Caco-2 (cell line): Measurements from ENCODE around the gene LDB3. TPM values are rescaled to one million over a fixed set of nuclear protein-coding genes. Genes with fewer than 3 reads are reported as not detected.

Experiments
- BruUV-seq: library from RNA; stranded (reverse); fragments of 400-500 nt; replicated peaks from 2 replicates; lab custom pipeline; 2021; lab: Mats Ljungman, UMichigan
- CTCF ChIA-PET: fragments of 300-600 bp; sonication (Branson Sonifier 250); formaldehyde crosslinking; loops from one replicate; lab custom pipeline; 2022; ENCODE audit warnings: antibody characterized with exemption; lab: Charles Lee
- POLR2A ChIA-PET: fragments of 300-600 bp; sonication (Branson Sonifier 250); formaldehyde crosslinking; loops from one replicate; lab custom pipeline; 2022; ENCODE audit warnings: antibody characterized with exemption; lab: Charles Lee
- DNase-seq, 2 experiments: peaks; one replicate each; pipeline versions ENCODE4 v3.0.0 to v3.0.0-alpha.2; 2020 to 2022
- H3K27me3 ChIP-seq: replicated peaks from 2 replicates; pipeline ENCODE4 v1.6.0; 2011; ENCODE audit warnings: low read length; ENCODE audit not compliant: control insufficient read depth, insufficient read depth
- H3K36me3 ChIP-seq: 2 replicates; pipeline ENCODE4 v1.5.1; 2011; ENCODE audit warnings: low read length; ENCODE audit not compliant: control insufficient read depth, insufficient read depth
- H3K4me1 ChIP-seq: fragments of 250-450 bp; sonication (Bioruptor Pico); 2 replicates; pipeline ENCODE4 v1.5.1; 2020; ENCODE audit warnings: mild to moderate bottlenecking
- H3K4me3 ChIP-seq: 2 replicates; pipeline ENCODE4 v1.5.1; 2011; ENCODE audit warnings: low read depth, mild to moderate bottlenecking, control low read depth, low read length
- H3K9me3 ChIP-seq: fragments of 250-450 bp; sonication (Bioruptor Pico); 2 replicates; pipeline ENCODE4 v1.5.1; 2020; ENCODE audit warnings: mild to moderate bottlenecking, moderate library complexity
- H3K27ac Mint-ChIP-seq: one replicate; pipeline ENCODE4 v1.8.0; 2022; ENCODE audit warnings: mixed read lengths; ENCODE audit not compliant: unreplicated experiment
- H3K27me3 Mint-ChIP-seq: one replicate; pipeline ENCODE4 v1.8.0; 2022; ENCODE audit warnings: mixed read lengths; ENCODE audit not compliant: insufficient read depth, unreplicated experiment
- H3K36me3 Mint-ChIP-seq: one replicate; pipeline ENCODE4 v1.8.0; 2022; ENCODE audit warnings: mild to moderate bottlenecking, mixed read lengths; ENCODE audit not compliant: insufficient read depth, unreplicated experiment
- H3K4me1 Mint-ChIP-seq: one replicate; pipeline ENCODE4 v1.8.0; 2022; ENCODE audit warnings: low read depth, mixed read lengths; ENCODE audit not compliant: unreplicated experiment
- H3K4me3 Mint-ChIP-seq: one replicate; pipeline ENCODE4 v1.8.0; 2022; ENCODE audit warnings: mild to moderate bottlenecking, moderate library complexity, mixed read lengths; ENCODE audit not compliant: unreplicated experiment
- H3K9me3 Mint-ChIP-seq: one replicate; pipeline ENCODE4 v1.8.0; 2022; ENCODE audit warnings: mixed read lengths; ENCODE audit not compliant: unreplicated experiment
- intact Hi-C: fragments of 100-400 bp; cut with micrococcal nuclease; formaldehyde crosslinking; loops from one replicate; pipeline ENCODE4 v1.10.0; 2022; ENCODE audit not compliant: unreplicated experiment
- total RNA-seq: library from RNA; stranded (reverse); gene quantifications from 2 replicates; pipeline ENCODE4 v1.2.3, GENCODE V29; 2022
- TF ChIP-seq, protein P1 (sequence below), 2 experiments: fragments of 200-600 bp in 1 of 2; IDR thresholded peaks; 1 replicate in 1 of 2; 2 replicates in 1 of 2; pipeline versions ENCODE4 v1.5.1 to v1.8.0; 2011 to 2022; ENCODE audit warnings: antibody characterized with exemption in 1 of 2, control low read depth in 1 of 2, inconsistent platforms in 1 of 2, low read depth in 1 of 2, low read length in 1 of 2, mild to moderate bottlenecking in 1 of 2, moderate library complexity in 1 of 2; ENCODE audit not compliant: insufficient read depth in 1 of 2, severe bottlenecking in 1 of 2, unreplicated experiment in 1 of 2

The LDB3 gene
- total RNA-seq, 1 experiment from 2014 or later: 0.09 TPM

DNA sequence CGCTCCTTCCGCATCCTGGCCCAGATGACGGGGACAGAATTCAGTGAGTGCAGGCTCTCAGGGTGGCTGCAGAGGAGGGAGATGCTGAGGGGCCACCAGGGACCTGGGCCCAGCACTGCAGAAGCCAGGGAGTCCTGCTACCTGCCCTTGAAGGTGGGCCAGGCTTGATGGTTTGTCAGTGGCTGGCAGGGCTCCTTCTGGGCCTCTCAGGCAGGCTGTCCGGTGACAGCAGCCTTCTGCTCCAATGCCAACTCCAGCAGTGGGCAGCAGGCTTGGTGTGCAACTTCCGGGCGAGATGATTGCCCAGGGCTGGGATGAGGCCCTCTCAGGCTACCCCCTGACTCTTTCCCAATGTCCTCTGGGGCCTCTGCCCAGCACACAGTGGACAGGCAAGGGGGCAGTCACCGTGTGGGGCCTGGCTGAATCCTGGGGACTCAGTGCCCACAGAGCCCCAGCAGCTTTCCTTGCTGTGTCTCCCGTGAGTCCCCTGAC is 23.8 kb downstream of the LDB3 start:
- no peaks in the 10 kb centered on the region for H3K36me3 ChIP-seq
- no peaks in the 10 kb centered on the region for H3K27me3 ChIP-seq
- Mint-ChIP-seq H3K4me1 (no peaks in the 10 kb centered on the region), H3K27me3 (peaks cover 2% of the 10 kb centered on the region), H3K4me3 (no peak overlapping the region), H3K9me3 (no peaks in the 10 kb centered on the region), H3K27ac (no peak overlapping the region), H3K36me3 (peaks cover 4% of the 10 kb centered on the region)
- no peak overlapping the region for H3K4me3 ChIP-seq
- H3K4me1 ChIP-seq: no peaks in the 10 kb centered on the region
- intact Hi-C loops: no loop called here
- no TSS peak for BruUV-seq
- POLR2A ChIA-PET: no interaction called here
- CTCF ChIA-PET: interaction anchor here (1.6 kb wide), 1 partner anchor 208 kb away, joined by 5 read pairs; no protein-coding TSS in a partner anchor
- TF ChIP-seq, protein P1, sequence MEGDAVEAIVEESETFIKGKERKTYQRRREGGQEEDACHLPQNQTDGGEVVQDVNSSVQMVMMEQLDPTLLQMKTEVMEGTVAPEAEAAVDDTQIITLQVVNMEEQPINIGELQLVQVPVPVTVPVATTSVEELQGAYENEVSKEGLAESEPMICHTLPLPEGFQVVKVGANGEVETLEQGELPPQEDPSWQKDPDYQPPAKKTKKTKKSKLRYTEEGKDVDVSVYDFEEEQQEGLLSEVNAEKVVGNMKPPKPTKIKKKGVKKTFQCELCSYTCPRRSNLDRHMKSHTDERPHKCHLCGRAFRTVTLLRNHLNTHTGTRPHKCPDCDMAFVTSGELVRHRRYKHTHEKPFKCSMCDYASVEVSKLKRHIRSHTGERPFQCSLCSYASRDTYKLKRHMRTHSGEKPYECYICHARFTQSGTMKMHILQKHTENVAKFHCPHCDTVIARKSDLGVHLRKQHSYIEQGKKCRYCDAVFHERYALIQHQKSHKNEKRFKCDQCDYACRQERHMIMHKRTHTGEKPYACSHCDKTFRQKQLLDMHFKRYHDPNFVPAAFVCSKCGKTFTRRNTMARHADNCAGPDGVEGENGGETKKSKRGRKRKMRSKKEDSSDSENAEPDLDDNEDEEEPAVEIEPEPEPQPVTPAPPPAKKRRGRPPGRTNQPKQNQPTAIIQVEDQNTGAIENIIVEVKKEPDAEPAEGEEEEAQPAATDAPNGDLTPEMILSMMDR (IDR thresholded peaks at IDR 0.05; ENCODE audit: insufficient read depth in 1 of 2, low read depth in 1 of 2, low read length in 1 of 2, severe bottlenecking in 1 of 2, unreplicated experiment in 1 of 2): no peak
- no peak for DNase-seq
- no peaks in the 10 kb centered on the region for H3K9me3 ChIP-seq

DNA sequence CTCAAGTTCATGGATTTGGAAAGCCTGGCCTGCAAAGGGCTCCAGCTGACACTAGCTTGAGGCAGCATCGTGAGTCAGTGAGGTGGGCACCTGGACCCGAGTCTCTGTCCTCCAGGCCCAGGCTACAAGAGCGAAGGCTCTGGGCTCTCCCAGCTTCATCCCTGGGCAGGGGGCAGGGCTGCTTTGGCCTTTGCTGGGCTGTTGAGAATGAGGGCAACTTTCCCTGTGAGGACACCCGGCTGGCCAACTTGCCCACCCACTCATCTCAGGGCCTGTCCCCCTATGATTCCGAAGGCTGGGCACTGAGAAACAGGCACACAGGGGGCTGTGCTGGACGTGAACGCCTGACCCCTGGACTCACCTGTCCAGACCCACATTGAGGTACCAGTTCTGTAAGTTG is 24.4 kb downstream of the LDB3 start:
- Mint-ChIP-seq H3K4me1 (no peaks in the 10 kb centered on the region), H3K36me3 (peaks cover 4% of the 10 kb centered on the region), H3K27me3 (peaks cover 2% of the 10 kb centered on the region), H3K9me3 (no peaks in the 10 kb centered on the region), H3K4me3 (no peak overlapping the region), H3K27ac (no peak overlapping the region)
- TF ChIP-seq, protein P1 (IDR thresholded peaks at IDR 0.05; ENCODE audit: insufficient read depth in 1 of 2, low read depth in 1 of 2, low read length in 1 of 2, severe bottlenecking in 1 of 2, unreplicated experiment in 1 of 2): no peak
- DNase-seq: no peak
- CTCF ChIA-PET: interaction anchor here (1.6 kb wide), 1 partner anchor 207 kb away, joined by 5 read pairs; no protein-coding TSS in a partner anchor
- Histone ChIP-seq H3K27me3 (no peaks in the 10 kb centered on the region), H3K4me3 (no peak overlapping the region), H3K4me1 (no peaks in the 10 kb centered on the region), H3K9me3 (no peaks in the 10 kb centered on the region), H3K36me3 (no peaks in the 10 kb centered on the region)
- intact Hi-C loops: no loop called here
- POLR2A ChIA-PET: no interaction called here
- BruUV-seq: no TSS peak

DNA sequence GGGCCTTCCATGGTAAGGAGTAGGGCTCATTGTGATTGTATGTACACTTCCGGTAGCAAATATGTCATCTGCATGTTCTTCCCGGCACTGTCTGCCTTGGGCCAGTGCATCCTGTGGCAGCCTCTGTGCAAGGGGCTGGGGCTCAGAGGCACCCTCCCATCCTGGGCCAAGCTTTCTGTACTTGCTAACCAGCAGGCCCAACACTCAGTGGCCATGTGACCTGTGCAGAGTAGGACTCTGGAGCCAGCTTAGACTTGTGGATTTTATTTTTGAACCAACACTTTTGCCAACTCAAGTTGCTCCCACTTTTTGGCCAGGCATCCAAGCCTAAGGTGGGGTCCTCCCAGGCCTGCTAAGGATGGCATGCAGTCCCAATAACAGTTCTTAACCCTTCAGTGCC is 25.0 kb downstream of the LDB3 start:
- TF ChIP-seq, protein P1 (IDR thresholded peaks at IDR 0.05; ENCODE audit: insufficient read depth in 1 of 2, low read depth in 1 of 2, low read length in 1 of 2, severe bottlenecking in 1 of 2, unreplicated experiment in 1 of 2): no peak
- POLR2A ChIA-PET: no interaction called here
- Histone ChIP-seq H3K27me3 (no peaks in the 10 kb centered on the region), H3K4me1 (no peaks in the 10 kb centered on the region), H3K36me3 (no peaks in the 10 kb centered on the region), H3K4me3 (no peak overlapping the region), H3K9me3 (no peaks in the 10 kb centered on the region)
- no peaks in the 10 kb centered on the region for H3K9me3 Mint-ChIP-seq
- H3K27me3 Mint-ChIP-seq: peaks cover 2% of the 10 kb centered on the region
- no peak for DNase-seq
- CTCF ChIA-PET: interaction anchor here (1.6 kb wide), 1 partner anchor 206 kb away, joined by 5 read pairs; no protein-coding TSS in a partner anchor
- BruUV-seq: no TSS peak
- no peak overlapping the region for H3K27ac Mint-ChIP-seq
- peaks cover 4% of the 10 kb centered on the region for H3K36me3 Mint-ChIP-seq
- H3K4me1 Mint-ChIP-seq: no peaks in the 10 kb centered on the region
- H3K4me3 Mint-ChIP-seq: no peak overlapping the region
- intact Hi-C loops: no loop called here
